ENCODE measurements around the gene CALY.

DNA sequence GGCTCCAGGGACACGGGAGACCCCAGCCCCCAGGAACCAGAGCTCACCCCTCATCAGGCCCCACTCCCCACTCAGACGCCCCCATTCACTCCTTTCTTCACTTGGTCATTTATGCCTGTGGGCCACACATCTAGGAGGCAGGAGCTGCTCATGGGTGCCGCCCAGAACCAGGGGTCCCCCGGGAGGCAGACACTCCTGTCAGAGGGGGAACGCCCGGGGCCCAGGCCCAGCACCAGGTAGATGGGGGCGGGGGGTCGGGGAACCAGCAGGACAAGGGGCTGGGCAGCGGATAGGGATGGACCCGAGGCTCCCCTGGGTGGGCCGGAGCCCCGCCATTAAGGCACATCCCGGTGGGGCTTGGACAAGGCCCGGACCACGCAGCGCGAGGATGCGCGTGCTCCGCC is 11.8 kb downstream of the CALY start:
- TF ChIP-seq POLR2A (IDR thresholded peaks at IDR 0.05; ENCODE audit: low read depth, low read length) (no peak), POLR2AphosphoS5 (IDR thresholded peaks at IDR 0.05; ENCODE audit: low read depth, low read length) (no peak), TAF1 (IDR thresholded peaks at IDR 0.05; ENCODE audit: borderline replicate concordance, low read depth, low read length) (no peak)
